HEK293 (cell line): ENCODE results near the gene ZIC5.

Experiments used
- PRDM1 ChIP-seq: fragments of 450-650 bp; formaldehyde crosslinking; IDR thresholded peaks from 2 replicates; pipeline ENCODE4; 2016; ENCODE audit warnings: missing biosample characterization, missing genetic modification characterization
- YY1 ChIP-seq: fragments of 450-650 bp; formaldehyde crosslinking; IDR thresholded peaks from 2 replicates; pipeline ENCODE4 v1.5.1; 2018; ENCODE audit warnings: missing biosample characterization, missing genetic modification characterization
- ZNF211 ChIP-seq: fragments of 450-650 bp; formaldehyde crosslinking; IDR thresholded peaks from 2 replicates; pipeline ENCODE4 v1.5.1; 2016; ENCODE audit warnings: low read depth, missing biosample characterization, missing genetic modification characterization
- ZNF555 ChIP-seq: fragments of 450-650 bp; formaldehyde crosslinking; conservative IDR thresholded peaks from 2 replicates; pipeline ENCODE4 v1.5.1; 2017; ENCODE audit warnings: missing biosample characterization, mild to moderate bottlenecking, missing genetic modification characterization, inconsistent platforms
- ZSCAN30 ChIP-seq: fragments of 450-650 bp; IDR thresholded peaks from 2 replicates; pipeline ENCODE4 v1.5.1; 2018; ENCODE audit warnings: missing biosample characterization, mild to moderate bottlenecking, missing genetic modification characterization, moderate library complexity
- TF ChIP-seq, protein P1 (sequence below): fragments of 450-650 bp; formaldehyde crosslinking; IDR thresholded peaks from 2 replicates; pipeline ENCODE4 v1.5.1; 2016; ENCODE audit warnings: missing biosample characterization, missing genetic modification characterization

DNA sequence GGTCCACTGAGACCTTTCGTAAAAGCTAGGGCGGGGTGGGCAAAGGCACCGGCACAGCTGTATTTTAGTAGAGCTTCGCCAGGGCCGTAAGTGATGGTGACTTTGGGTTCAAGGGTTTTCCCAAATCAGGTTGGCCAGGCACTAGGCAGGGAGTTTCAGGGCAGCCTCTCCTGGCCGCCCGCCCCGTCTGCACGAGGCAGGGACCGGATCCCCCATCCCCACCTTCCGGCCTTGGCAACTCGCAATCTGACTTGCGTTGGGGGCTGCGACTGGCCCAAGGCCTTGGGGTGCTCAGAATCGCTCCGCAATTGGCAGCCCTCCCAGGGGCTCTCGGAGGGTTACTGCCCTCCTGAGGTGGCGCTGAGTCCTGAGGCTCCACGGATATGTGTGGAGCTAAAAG, 4.1 kb upstream of the ZIC5 start:
- TF ChIP-seq YY1 (tag by site-specific recombination), result no peak
- no peak for TF ChIP-seq ZSCAN30 (tag by site-specific recombination)
- TF ChIP-seq ZNF555 (tag by site-specific recombination), result no peak
- TF ChIP-seq, protein P1, sequence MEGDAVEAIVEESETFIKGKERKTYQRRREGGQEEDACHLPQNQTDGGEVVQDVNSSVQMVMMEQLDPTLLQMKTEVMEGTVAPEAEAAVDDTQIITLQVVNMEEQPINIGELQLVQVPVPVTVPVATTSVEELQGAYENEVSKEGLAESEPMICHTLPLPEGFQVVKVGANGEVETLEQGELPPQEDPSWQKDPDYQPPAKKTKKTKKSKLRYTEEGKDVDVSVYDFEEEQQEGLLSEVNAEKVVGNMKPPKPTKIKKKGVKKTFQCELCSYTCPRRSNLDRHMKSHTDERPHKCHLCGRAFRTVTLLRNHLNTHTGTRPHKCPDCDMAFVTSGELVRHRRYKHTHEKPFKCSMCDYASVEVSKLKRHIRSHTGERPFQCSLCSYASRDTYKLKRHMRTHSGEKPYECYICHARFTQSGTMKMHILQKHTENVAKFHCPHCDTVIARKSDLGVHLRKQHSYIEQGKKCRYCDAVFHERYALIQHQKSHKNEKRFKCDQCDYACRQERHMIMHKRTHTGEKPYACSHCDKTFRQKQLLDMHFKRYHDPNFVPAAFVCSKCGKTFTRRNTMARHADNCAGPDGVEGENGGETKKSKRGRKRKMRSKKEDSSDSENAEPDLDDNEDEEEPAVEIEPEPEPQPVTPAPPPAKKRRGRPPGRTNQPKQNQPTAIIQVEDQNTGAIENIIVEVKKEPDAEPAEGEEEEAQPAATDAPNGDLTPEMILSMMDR (tag by site-specific recombination), result no peak
- TF ChIP-seq PRDM1 (tag by site-specific recombination), result no peak
- no peak for TF ChIP-seq ZNF211 (tag by site-specific recombination)
